Measurements from ENCODE around the gene LDLRAP1. TPM values are rescaled to one million over a fixed set of nuclear protein-coding genes. Genes with fewer than 3 reads are reported as not detected.
"Not testable (repeated sequence)": the region's sequence is repeated elsewhere in the genome, so short reads cannot be mapped to it uniquely, and the experiment has no call there.

The LDLRAP1 gene
- total RNA-seq, 6 donors from 2014 or later, result 16.7 to 36.1 (median 30.5) TPM

DNA sequence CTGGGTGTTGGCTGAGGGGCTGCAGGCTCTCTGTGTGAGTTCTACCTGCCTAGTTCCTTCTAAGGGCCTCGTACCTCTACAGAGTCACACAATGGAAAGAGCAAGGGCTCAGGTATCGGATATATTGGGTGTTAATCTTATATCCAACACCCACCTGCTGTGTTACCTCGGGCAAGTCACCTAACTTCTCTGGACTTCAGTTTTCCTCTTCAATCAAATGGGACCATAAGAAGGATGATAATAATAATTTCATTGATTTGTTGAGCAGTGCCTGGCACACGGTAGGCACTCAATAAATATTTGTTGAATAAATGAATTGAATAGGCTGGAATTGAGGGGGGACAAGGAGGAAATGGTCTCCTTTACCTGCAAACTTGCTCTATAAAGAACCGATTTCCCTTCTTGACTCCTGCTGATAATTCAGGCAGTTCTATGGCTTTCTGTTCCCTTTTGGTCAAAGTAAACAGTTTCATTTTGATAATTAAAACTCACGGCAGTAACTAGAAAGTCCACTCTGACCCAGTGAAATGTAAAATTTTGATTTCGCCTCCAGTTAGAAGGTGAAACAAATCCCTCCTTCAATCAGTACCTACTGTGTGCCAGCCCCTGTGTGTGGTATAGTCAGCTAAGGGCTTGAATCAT lies 56.7 kb downstream of the LDLRAP1 start:
- Histone ChIP-seq H3K27me3 (no peaks in the 10 kb centered on the region), H3K4me1 (peaks cover 0 to 3% (median 0%) of the 10 kb centered on the region in 4 donors), H3K9me3 (peaks cover 0 to 6% (median 4%) of the 10 kb centered on the region in 4 donors), H3K27ac (no peak overlapping the region), H3K36me3 (no peaks in the 10 kb centered on the region), H3K4me3 (no peak overlapping the region)
- TF ChIP-seq, protein P1, sequence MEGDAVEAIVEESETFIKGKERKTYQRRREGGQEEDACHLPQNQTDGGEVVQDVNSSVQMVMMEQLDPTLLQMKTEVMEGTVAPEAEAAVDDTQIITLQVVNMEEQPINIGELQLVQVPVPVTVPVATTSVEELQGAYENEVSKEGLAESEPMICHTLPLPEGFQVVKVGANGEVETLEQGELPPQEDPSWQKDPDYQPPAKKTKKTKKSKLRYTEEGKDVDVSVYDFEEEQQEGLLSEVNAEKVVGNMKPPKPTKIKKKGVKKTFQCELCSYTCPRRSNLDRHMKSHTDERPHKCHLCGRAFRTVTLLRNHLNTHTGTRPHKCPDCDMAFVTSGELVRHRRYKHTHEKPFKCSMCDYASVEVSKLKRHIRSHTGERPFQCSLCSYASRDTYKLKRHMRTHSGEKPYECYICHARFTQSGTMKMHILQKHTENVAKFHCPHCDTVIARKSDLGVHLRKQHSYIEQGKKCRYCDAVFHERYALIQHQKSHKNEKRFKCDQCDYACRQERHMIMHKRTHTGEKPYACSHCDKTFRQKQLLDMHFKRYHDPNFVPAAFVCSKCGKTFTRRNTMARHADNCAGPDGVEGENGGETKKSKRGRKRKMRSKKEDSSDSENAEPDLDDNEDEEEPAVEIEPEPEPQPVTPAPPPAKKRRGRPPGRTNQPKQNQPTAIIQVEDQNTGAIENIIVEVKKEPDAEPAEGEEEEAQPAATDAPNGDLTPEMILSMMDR (IDR thresholded peaks at IDR 0.05), result no peak
- TF ChIP-seq POLR2A (IDR thresholded peaks at IDR 0.05) (no peak), EP300 (IDR thresholded peaks at IDR 0.05) (no peak), POLR2AphosphoS5 (IDR thresholded peaks at IDR 0.05) (no peak)
- 86% methylated on average over 7 of the region's 7 CpGs for WGBS, 2 donors
- no peak for DNase-seq
- no peak for ATAC-seq (ENCODE audit: low FRiP score in 2 of 2)

GRCh38 chr1:25600971-25601699 lies 57.7 kb downstream of the LDLRAP1 start:
- 69 to 80% methylated on average over 5 of the region's 5 CpGs for WGBS, 2 donors
- not testable (repeated sequence) for H3K27ac ChIP-seq; H3K27me3 ChIP-seq; ATAC-seq (ENCODE audit: low FRiP score in 2 of 2); H3K4me1 ChIP-seq; H3K4me3 ChIP-seq; H3K36me3 ChIP-seq; H3K9me3 ChIP-seq
- peak in 1 of 2 donors; percentile 45 for DNase-seq

DNA sequence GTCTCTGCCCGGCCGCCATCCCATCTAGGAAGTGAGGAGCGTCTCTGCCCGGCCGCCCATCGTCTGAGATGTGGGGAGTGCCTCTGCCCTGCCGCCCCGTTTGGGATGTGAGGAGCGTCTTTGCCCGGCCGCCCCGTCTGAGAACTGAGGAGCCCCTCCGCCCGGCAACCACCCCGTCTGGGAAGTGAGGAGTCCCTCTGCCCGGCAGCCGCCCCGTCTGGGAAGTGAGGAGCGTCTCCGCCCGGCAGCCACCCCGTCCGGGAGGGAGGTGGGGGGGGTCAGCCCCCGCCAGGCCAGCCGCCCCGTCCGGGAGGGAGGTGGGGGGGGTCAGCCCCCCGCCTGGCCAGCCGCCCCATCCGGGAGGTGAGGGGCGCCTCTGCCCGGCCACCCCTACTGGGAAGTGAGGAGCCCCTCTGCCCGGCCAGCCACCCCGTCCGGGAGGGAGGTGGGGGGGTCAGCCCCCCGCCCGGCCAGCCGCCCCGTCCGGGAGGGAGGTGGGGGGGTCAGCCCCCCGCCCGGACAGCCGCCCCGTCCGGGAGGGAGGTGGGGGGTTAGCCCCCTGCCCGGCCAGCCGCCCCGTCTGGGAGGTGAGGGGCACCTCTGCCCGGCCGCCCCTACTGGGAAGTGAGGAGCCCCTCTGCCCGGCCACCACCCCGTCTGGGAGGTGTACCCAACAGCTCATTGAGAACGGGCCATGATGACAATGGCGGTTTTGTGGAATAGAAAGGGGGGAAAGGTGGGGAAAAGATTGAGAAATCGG lies 60.6 kb downstream of the LDLRAP1 start:
- not testable (repeated sequence) for H3K9me3 ChIP-seq; H3K4me1 ChIP-seq; H3K27ac ChIP-seq; H3K27me3 ChIP-seq; ATAC-seq (ENCODE audit: low FRiP score in 2 of 2); H3K36me3 ChIP-seq; H3K4me3 ChIP-seq
- no CpG with 5 or more reads among the region's 55 CpGs for WGBS, 2 donors
- peak in 1 of 2 donors; percentile 64 for DNase-seq

- H3K36me3 ChIP-seq, result no peaks in the 10 kb centered on the region
- DNase-seq, result no peak
- 91 to 94% methylated on average over 5 of the region's 5 CpGs for WGBS, 2 donors
- no peaks in the 10 kb centered on the region for H3K9me3 ChIP-seq
- no peak overlapping the region for H3K4me3 ChIP-seq
- TF ChIP-seq POLR2AphosphoS5 (IDR thresholded peaks at IDR 0.05) (no peak), EP300 (IDR thresholded peaks at IDR 0.05) (no peak)
- TF ChIP-seq, protein P1 (IDR thresholded peaks at IDR 0.05), result no peak
- H3K4me1 ChIP-seq, result peaks cover 4 to 21% (median 7%) of the 10 kb centered on the region in 4 donors
- no peak for ATAC-seq (ENCODE audit: low FRiP score in 2 of 2)
- H3K27ac ChIP-seq, result no peak overlapping the region
- no peaks in the 10 kb centered on the region for H3K27me3 ChIP-seq
These were observed 63.7 kb downstream of the LDLRAP1 start for GRCh38 chr1:25607123-25607522.

DNA sequence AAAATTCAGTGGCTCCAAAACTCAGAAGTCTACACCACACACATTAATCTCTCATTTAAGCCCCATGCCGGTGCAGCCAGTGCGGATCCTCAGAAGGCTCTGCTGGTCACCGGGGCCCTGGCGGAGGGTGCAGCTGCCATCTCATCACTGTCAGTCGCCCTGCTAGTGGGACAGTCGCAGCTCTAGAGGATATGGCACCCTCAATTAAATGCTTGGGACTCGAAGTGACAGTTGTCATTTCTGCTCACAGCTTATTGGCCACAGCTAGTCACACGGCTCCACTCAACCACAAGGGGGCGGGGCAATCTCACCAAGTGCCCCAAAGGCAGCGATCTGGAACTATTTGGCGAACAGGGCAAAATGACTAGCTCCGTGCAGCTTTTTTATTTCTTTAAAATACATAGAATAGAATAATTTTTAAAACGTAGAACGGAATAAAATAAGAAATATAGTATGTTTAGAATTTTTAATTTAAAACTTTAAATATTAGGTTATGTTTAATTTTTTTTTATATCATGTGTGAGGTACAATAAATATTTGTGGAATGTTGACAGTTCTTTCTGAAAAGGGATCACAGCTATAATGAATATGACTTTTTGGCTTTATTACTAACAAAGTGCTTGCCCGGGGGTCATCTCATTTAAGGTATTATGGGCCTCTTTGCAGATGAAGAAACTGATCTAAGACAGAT lies 65.2 kb downstream of the LDLRAP1 start:
- TF ChIP-seq POLR2A (IDR thresholded peaks at IDR 0.05), result no peak
- TF ChIP-seq, protein P1 (IDR thresholded peaks at IDR 0.05), result peak; percentile 34 to 71 (median 58)
- TF ChIP-seq POLR2AphosphoS5 (IDR thresholded peaks at IDR 0.05), result peak in 1 of 2 donors; percentile 5
- Histone ChIP-seq H3K4me3 (peak overlapping the region in 2 of 4 donors; percentile 5 to 33), H3K9me3 (no peaks in the 10 kb centered on the region), H3K27ac (no peak overlapping the region), H3K4me1 (peaks cover 4 to 21% (median 7%) of the 10 kb centered on the region in 4 donors), H3K36me3 (no peaks in the 10 kb centered on the region), H3K27me3 (no peaks in the 10 kb centered on the region)
- WGBS, 2 donors, result 20 to 23% methylated on average over 15 of the region's 15 CpGs
- ATAC-seq (ENCODE audit: low FRiP score in 2 of 2) (peak; percentile 83 to 94), DNase-seq (peak in 1 of 2 donors; percentile 86)

All from upper lobe of left lung (tissue), 6 donors.